HCT116 (cell line): ENCODE data around the gene TGFBI. TPM values are rescaled to one million over a fixed set of nuclear protein-coding genes. Genes with fewer than 3 reads are reported as not detected.

Source experiments
- ATAC-seq: fragments of 200-7000 bp; cut with Tn5 transposase; 2 replicates; pipeline ENCODE4 v1.9.1; 2020; ENCODE audit warnings: mild to moderate bottlenecking, moderate library complexity
- BruUV-seq: library from RNA; stranded (reverse); fragments of 400-500 nt; replicated peaks from 2 replicates; lab custom pipeline; 2021; lab: Mats Ljungman, UMichigan
- CTCF ChIA-PET: fragments of 300-600 bp; sonication (Branson Sonifier 250); formaldehyde crosslinking; loops from one replicate; lab custom pipeline; 2021; ENCODE audit warnings: antibody characterized with exemption; lab: Charles Lee
- POLR2A ChIA-PET: fragments of 300-600, 350-600 bp; sonication (Branson Sonifier 250); formaldehyde crosslinking; loops from one replicate; lab custom pipeline; 2021; ENCODE audit warnings: antibody characterized with exemption; lab: Charles Lee
- RAD21 ChIA-PET, 2 experiments: fragments of 300-600 bp; sonication (Branson Sonifier 250); formaldehyde crosslinking; loops; one replicate each; lab custom pipeline; 2023; ENCODE audit warnings: low total read pairs in 2 of 2; ENCODE audit not compliant: uncharacterized antibody in 2 of 2, unreplicated experiment in 2 of 2, low non-redundant PET in 1 of 2; lab: Charles Lee
- DNase-seq: peaks from one replicate; pipeline ENCODE4 v3.0.0-alpha.2; 2010; ENCODE audit warnings: low read depth, low spot score
- H2AFZ ChIP-seq: fragments of 200-600 bp; shearing (Covaris generic), sonication (generic); 2 replicates; pipeline ENCODE4 v1.6.1; 2017; ENCODE audit warnings: low read depth, mixed run types, mixed read lengths, antibody characterized with exemption, low read length; ENCODE audit not compliant: poor library complexity, severe bottlenecking
- H3K27ac ChIP-seq: 2 replicates; pipeline ENCODE4 v1.5.1; 2012; ENCODE audit warnings: low read depth, low read length
- H3K27me3 ChIP-seq: fragments of 200-600 bp; sonication (generic); 2 replicates; pipeline ENCODE4 v1.6.1; 2016; ENCODE audit warnings: mixed run types, low read length, mixed read lengths; ENCODE audit not compliant: insufficient read depth
- H3K36me3 ChIP-seq, 2 experiments: fragments of 200-500 bp in 1 of 2; fragments of 200-600 bp in 1 of 2; sonication (Bioruptor generic) in 1 of 2; sonication (generic) in 1 of 2; 2 replicates each; pipeline versions ENCODE4 v1.5.1 to v1.6.1; 2014 to 2016; ENCODE audit warnings: low read length in 2 of 2, inconsistent platforms in 1 of 2, mixed read lengths in 1 of 2, mixed run types in 1 of 2; ENCODE audit not compliant: insufficient read depth in 2 of 2, control insufficient read depth in 1 of 2
- H3K4me1 ChIP-seq, 2 experiments: fragments of 200-600 bp in 1 of 2; sonication (generic) in 1 of 2; 2 replicates each; pipeline versions ENCODE4 v1.5.1 to v1.6.1; 2012 to 2017; ENCODE audit warnings: low read length in 2 of 2, inconsistent platforms in 1 of 2, mild to moderate bottlenecking in 1 of 2, mixed read lengths in 1 of 2, mixed run types in 1 of 2, moderate library complexity in 1 of 2; ENCODE audit not compliant: insufficient read depth in 2 of 2, control insufficient read depth in 1 of 2
- H3K4me2 ChIP-seq: fragments of 200-600 bp; sonication (generic); 2 replicates; pipeline ENCODE4 v1.6.1; 2017; ENCODE audit warnings: mixed run types, low read length, mixed read lengths
- H3K4me3 ChIP-seq, 2 experiments: fragments of 200-600 bp in 1 of 2; sonication (generic) in 1 of 2; replicated peaks in 1 of 2; 2 replicates each; pipeline ENCODE4 v1.5.1; 2011 to 2016; ENCODE audit warnings: low read length in 2 of 2, control low read depth in 1 of 2, low read depth in 1 of 2, mild to moderate bottlenecking in 1 of 2, mixed read lengths in 1 of 2, mixed run types in 1 of 2
- H3K79me2 ChIP-seq: fragments of 200-600 bp; sonication (generic); 2 replicates; pipeline ENCODE4 v1.6.1; 2017; ENCODE audit warnings: mild to moderate bottlenecking, mixed run types, low read length, moderate library complexity, mixed read lengths; ENCODE audit not compliant: insufficient read depth
- H3K9ac ChIP-seq: fragments of 200-600 bp; sonication (generic); 2 replicates; pipeline ENCODE4 v1.6.1; 2016; ENCODE audit warnings: low read length, mixed read lengths
- H3K9me2 ChIP-seq: fragments of 200-600 bp; sonication (generic), shearing (Covaris generic); 2 replicates; pipeline ENCODE4 v1.6.1; 2017; ENCODE audit warnings: mixed run types, mild to moderate bottlenecking, moderate library complexity; ENCODE audit not compliant: insufficient read depth
- H3K9me3 ChIP-seq, 2 experiments: fragments of 200-500 bp in 1 of 2; fragments of 200-600 bp in 1 of 2; sonication (Bioruptor generic) in 1 of 2; sonication (generic) in 1 of 2; 2 replicates each; pipeline ENCODE4 v1.6.1; 2014 to 2017; ENCODE audit warnings: low read length in 2 of 2, mixed read lengths in 2 of 2, inconsistent platforms in 1 of 2, low read depth in 1 of 2, mild to moderate bottlenecking in 1 of 2, mixed run types in 1 of 2, moderate library complexity in 1 of 2; ENCODE audit not compliant: control insufficient read depth in 1 of 2, insufficient read depth in 1 of 2
- H4K20me1 ChIP-seq: fragments of 200-600 bp; sonication (generic), shearing (Covaris generic); 2 replicates; pipeline ENCODE4 v1.6.1; 2017; ENCODE audit warnings: mixed run types, mild to moderate bottlenecking, moderate library complexity; ENCODE audit not compliant: insufficient read depth
- ATF3 ChIP-seq: IDR thresholded peaks from 2 replicates; pipeline ENCODE4 v1.6.1; 2012
- CBX3 ChIP-seq: IDR thresholded peaks from 2 replicates; pipeline ENCODE4 v1.6.1; 2012; ENCODE audit warnings: low read depth
- CEBPB ChIP-seq: IDR thresholded peaks from 2 replicates; pipeline ENCODE4 v1.6.1; 2012; ENCODE audit warnings: low read depth
- ELF1 ChIP-seq: IDR thresholded peaks from 2 replicates; pipeline ENCODE4 v1.6.1; 2012; ENCODE audit warnings: low read depth, borderline replicate concordance
- EZH2 ChIP-seq: fragments of 200-600 bp; sonication (generic); IDR thresholded peaks from 2 replicates; pipeline ENCODE4 v1.6.1; 2017; ENCODE audit warnings: antibody characterized with exemption, mixed run types
- FOSL1 ChIP-seq: IDR thresholded peaks from 2 replicates; pipeline ENCODE4 v1.6.1; 2012; ENCODE audit warnings: low read depth
- JUND ChIP-seq: IDR thresholded peaks from 2 replicates; pipeline ENCODE4 v1.6.1; 2012
- POLR2AphosphoS5 ChIP-seq: IDR thresholded peaks from 2 replicates; pipeline ENCODE4 v1.6.1; 2011; ENCODE audit warnings: mild to moderate bottlenecking, low read depth, low read length, moderate library complexity
- RAD21 ChIP-seq: IDR thresholded peaks from 2 replicates; pipeline ENCODE4 v1.6.1; 2012; ENCODE audit warnings: low read depth, mild to moderate bottlenecking
- SIN3A ChIP-seq: IDR thresholded peaks from 2 replicates; pipeline ENCODE4 v1.6.1; 2012; ENCODE audit warnings: low read depth
- SRF ChIP-seq: IDR thresholded peaks from 2 replicates; pipeline ENCODE4 v1.6.1; 2012; ENCODE audit warnings: low read depth
- TCF7L2 ChIP-seq: IDR thresholded peaks from 2 replicates; pipeline ENCODE4 v1.7.0; 2011; ENCODE audit warnings: borderline replicate concordance, inconsistent platforms; ENCODE audit not compliant: insufficient read depth, insufficient read length; ENCODE audit errors: extremely low read depth
- YY1 ChIP-seq: IDR thresholded peaks from 2 replicates; pipeline ENCODE4 v1.6.1; 2011; ENCODE audit warnings: low read length, low read depth, moderate library complexity, mild to moderate bottlenecking; ENCODE audit not compliant: insufficient replicate concordance; ENCODE audit errors: extremely low read depth
- ZFX ChIP-seq: fragments of 450-650 bp; IDR thresholded peaks from 2 replicates; pipeline ENCODE4 v1.6.1; 2017
- ZNF274 ChIP-seq: fragments of 200-500 bp; sonication (Bioruptor generic); IDR thresholded peaks from 2 replicates; pipeline ENCODE4 v1.6.1; 2014; ENCODE audit warnings: mild to moderate bottlenecking, low read depth, low read length, inconsistent platforms
- intact Hi-C: fragments of 100-400 bp; cut with micrococcal nuclease; formaldehyde crosslinking; loops from 2 replicates; pipeline ENCODE4 v1.10.0; 2022
- total RNA-seq: library from RNA; stranded (reverse); gene quantifications from one replicate; pipeline ENCODE4 v1.2.1, GENCODE V29; 2021; ENCODE audit not compliant: unreplicated experiment
- TF ChIP-seq, protein P1 (sequence below): IDR thresholded peaks from 2 replicates; pipeline ENCODE4 v1.6.1; 2012; ENCODE audit warnings: low read depth
- TF ChIP-seq, protein P2 (sequence below): IDR thresholded peaks from 2 replicates; pipeline ENCODE4 v1.6.1; 2011; ENCODE audit warnings: mild to moderate bottlenecking, low read length, moderate library complexity; ENCODE audit not compliant: insufficient replicate concordance; ENCODE audit errors: extremely low read depth
- TF ChIP-seq, protein P3 (sequence below), 3 experiments: fragments of 200-600 bp in 1 of 3; sonication (generic) in 1 of 3; IDR thresholded peaks in 2 of 3; conservative IDR thresholded peaks in 1 of 3; 2 replicates each; pipeline ENCODE4 v1.5.1; 2012 to 2017; ENCODE audit warnings: low read depth in 2 of 3, low read length in 2 of 3, antibody characterized with exemption in 1 of 3, borderline replicate concordance in 1 of 3, control low read depth in 1 of 3, mild to moderate bottlenecking in 1 of 3, mixed read lengths in 1 of 3, mixed run types in 1 of 3, moderate library complexity in 1 of 3; ENCODE audit not compliant: insufficient read depth in 1 of 3

Gene TGFBI
- total RNA-seq, 1 experiment from 2014 or later, result 0.64 TPM

DNA sequence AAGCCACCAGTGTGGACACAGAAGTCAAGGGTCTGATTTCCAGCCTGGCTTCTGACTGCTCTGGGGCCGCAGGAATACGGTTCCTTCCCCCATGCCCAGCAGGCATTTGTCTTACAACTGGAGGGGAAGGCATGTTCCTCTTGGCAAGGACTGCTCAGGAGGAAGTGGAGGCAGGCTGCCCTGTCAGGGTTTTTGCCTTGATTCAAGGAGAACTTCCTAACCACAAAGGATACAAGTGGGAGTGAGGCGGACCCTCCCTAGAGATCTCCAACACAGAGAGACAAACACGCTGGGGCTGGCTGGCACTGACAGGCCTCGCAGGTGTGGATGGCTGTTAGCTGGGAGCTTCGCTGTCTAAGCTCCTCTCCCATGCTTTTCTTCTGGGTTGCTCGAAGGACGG lies 19.1 kb downstream of the TGFBI start:
- intact Hi-C loops, result no loop called here
- no peak for TF ChIP-seq ZNF274
- no peak for TF ChIP-seq JUND
- no peak for TF ChIP-seq CBX3
- TF ChIP-seq SIN3A, result no peak
- no peak for TF ChIP-seq TCF7L2
- TF ChIP-seq EZH2, result no peak
- TF ChIP-seq, protein P1, sequence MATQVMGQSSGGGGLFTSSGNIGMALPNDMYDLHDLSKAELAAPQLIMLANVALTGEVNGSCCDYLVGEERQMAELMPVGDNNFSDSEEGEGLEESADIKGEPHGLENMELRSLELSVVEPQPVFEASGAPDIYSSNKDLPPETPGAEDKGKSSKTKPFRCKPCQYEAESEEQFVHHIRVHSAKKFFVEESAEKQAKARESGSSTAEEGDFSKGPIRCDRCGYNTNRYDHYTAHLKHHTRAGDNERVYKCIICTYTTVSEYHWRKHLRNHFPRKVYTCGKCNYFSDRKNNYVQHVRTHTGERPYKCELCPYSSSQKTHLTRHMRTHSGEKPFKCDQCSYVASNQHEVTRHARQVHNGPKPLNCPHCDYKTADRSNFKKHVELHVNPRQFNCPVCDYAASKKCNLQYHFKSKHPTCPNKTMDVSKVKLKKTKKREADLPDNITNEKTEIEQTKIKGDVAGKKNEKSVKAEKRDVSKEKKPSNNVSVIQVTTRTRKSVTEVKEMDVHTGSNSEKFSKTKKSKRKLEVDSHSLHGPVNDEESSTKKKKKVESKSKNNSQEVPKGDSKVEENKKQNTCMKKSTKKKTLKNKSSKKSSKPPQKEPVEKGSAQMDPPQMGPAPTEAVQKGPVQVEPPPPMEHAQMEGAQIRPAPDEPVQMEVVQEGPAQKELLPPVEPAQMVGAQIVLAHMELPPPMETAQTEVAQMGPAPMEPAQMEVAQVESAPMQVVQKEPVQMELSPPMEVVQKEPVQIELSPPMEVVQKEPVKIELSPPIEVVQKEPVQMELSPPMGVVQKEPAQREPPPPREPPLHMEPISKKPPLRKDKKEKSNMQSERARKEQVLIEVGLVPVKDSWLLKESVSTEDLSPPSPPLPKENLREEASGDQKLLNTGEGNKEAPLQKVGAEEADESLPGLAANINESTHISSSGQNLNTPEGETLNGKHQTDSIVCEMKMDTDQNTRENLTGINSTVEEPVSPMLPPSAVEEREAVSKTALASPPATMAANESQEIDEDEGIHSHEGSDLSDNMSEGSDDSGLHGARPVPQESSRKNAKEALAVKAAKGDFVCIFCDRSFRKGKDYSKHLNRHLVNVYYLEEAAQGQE, result no peak
- no peak for TF ChIP-seq POLR2AphosphoS5
- TF ChIP-seq FOSL1, result no peak
- TF ChIP-seq RAD21, result no peak
- no peak for TF ChIP-seq ATF3
- TF ChIP-seq ZFX, result no peak
- no peak for TF ChIP-seq ELF1
- TF ChIP-seq CEBPB, result no peak
- TF ChIP-seq YY1, result no peak
- TF ChIP-seq, protein P2, sequence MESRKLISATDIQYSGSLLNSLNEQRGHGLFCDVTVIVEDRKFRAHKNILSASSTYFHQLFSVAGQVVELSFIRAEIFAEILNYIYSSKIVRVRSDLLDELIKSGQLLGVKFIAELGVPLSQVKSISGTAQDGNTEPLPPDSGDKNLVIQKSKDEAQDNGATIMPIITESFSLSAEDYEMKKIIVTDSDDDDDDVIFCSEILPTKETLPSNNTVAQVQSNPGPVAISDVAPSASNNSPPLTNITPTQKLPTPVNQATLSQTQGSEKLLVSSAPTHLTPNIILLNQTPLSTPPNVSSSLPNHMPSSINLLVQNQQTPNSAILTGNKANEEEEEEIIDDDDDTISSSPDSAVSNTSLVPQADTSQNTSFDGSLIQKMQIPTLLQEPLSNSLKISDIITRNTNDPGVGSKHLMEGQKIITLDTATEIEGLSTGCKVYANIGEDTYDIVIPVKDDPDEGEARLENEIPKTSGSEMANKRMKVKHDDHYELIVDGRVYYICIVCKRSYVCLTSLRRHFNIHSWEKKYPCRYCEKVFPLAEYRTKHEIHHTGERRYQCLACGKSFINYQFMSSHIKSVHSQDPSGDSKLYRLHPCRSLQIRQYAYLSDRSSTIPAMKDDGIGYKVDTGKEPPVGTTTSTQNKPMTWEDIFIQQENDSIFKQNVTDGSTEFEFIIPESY, result no peak
- TF ChIP-seq, protein P3, sequence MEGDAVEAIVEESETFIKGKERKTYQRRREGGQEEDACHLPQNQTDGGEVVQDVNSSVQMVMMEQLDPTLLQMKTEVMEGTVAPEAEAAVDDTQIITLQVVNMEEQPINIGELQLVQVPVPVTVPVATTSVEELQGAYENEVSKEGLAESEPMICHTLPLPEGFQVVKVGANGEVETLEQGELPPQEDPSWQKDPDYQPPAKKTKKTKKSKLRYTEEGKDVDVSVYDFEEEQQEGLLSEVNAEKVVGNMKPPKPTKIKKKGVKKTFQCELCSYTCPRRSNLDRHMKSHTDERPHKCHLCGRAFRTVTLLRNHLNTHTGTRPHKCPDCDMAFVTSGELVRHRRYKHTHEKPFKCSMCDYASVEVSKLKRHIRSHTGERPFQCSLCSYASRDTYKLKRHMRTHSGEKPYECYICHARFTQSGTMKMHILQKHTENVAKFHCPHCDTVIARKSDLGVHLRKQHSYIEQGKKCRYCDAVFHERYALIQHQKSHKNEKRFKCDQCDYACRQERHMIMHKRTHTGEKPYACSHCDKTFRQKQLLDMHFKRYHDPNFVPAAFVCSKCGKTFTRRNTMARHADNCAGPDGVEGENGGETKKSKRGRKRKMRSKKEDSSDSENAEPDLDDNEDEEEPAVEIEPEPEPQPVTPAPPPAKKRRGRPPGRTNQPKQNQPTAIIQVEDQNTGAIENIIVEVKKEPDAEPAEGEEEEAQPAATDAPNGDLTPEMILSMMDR (IDR thresholded peaks at IDR 0.05 in 2 of 3, conservative IDR thresholded peaks at IDR 0.05 in 1 of 3; ENCODE audit: borderline replicate concordance in 1 of 3, insufficient read depth in 1 of 3, low read depth in 2 of 3, low read length in 2 of 3), result no peak
- no peak for TF ChIP-seq SRF
- no peak overlapping the region for H3K9ac ChIP-seq
- ChIA-PET POLR2A (no interaction called here), CTCF (no interaction called here), RAD21 (no interaction called here)
- H3K9me2 ChIP-seq, result no peaks in the 10 kb centered on the region
- no peaks in the 10 kb centered on the region for H3K36me3 ChIP-seq
- ATAC-seq, result no peak
- no peak overlapping the region for H2AFZ ChIP-seq
- peaks cover 10% of the 10 kb centered on the region; the same call in 1 of the 2 replicates for H3K27me3 ChIP-seq
- no peaks in the 10 kb centered on the region for H3K9me3 ChIP-seq
- H3K4me2 ChIP-seq, result no peak overlapping the region
- no peak overlapping the region for H3K4me3 ChIP-seq
- no peak for DNase-seq
- peaks cover 0 to 10% of the 10 kb centered on the region in 2 experiments; a peak in 3 of 4 replicates for H3K4me1 ChIP-seq
- H3K79me2 ChIP-seq, result no peaks in the 10 kb centered on the region
- no TSS peak for BruUV-seq
- H4K20me1 ChIP-seq, result no peaks in the 10 kb centered on the region
- no peak overlapping the region for H3K27ac ChIP-seq
